ENCODE data around the gene CACNA1I. TPM values are rescaled to one million over a fixed set of nuclear protein-coding genes. Genes with fewer than 3 reads are reported as not detected.
"Not testable (repeated sequence)": the region's sequence is repeated elsewhere in the genome, so short reads cannot be mapped to it uniquely, and the experiment has no call there.

Gene CACNA1I
- total and polyA plus RNA-seq, 4 donors = 1.2 to 8.5 (median 5.6) TPM

DNA sequence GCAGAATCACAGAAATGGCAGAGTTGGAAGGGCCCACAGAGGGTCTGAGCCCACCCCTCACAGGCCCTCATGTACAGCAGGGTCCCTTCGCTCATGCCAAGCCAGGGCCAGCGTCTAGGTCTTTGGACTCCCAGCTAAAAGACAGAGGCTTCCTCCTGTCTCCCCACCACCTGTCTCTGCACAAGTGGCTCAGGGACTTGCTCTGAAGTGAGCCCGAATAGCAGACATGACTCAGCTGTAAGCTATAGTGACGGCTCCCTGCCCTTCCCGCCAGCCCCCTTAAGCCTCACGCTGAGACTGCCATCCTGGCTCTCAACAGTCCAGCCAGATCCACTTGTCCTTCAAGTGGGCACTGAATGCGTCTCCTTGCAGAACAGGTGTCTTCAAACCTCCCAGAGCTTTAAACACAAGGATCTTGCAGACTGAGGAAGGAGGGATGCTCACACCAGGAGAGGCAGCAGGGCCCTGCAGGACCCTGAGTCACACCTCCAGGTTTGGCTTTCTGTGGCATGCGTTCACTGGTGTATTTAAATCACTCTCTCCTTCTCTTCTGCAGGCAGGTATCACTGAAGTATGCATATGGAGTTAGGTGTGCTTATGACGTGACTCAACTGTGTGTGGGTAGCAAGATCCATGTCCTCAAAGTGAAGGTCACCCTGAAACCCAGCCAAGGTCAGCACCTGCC is 154.9 kb downstream of the CACNA1I start:
- Histone ChIP-seq H3K9me3 (ENCODE audit: control insufficient read depth, insufficient read depth, low read length) (no peaks in the 10 kb centered on the region), H3K27me3 (ENCODE audit: control insufficient read depth, insufficient read depth, low read length) (peaks cover 2% of the 10 kb centered on the region), H3K36me3 (ENCODE audit: control insufficient read depth, insufficient read depth, low read length) (no peaks in the 10 kb centered on the region), H3K4me3 (ENCODE audit: low read depth, low read length) (no peak overlapping the region), H3K27ac (ENCODE audit: low read depth, low read length) (no peak overlapping the region), H3K4me1 (ENCODE audit: control insufficient read depth, insufficient read depth, low read length) (peaks cover 44% of the 10 kb centered on the region)
- WGBS (ENCODE audit: insufficient coverage) = 91% methylated on average over 8 of the region's 9 CpGs
- DNase-seq (ENCODE audit: low read depth in 4 of 6, low spot score in 6 of 6) = no peak

DNA sequence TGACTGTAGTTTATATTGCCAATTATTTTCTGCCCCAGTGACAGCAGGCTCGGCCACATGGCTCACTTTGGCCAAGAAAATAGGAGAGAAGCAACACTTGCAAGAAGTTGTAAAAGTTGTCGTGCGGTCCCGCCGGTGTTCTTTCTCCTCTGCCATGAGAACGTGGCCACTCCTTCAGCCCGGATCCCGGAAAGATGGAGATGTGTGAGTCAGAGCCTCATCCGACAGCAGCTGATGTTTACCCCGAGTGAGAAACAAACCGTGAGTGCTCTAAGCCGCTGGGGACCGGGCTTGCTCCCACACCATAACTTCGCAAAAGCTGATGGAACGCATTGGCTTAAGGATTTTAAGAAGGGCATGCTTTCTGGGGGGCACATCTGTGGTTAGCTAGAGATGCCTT is 157.0 kb downstream of the CACNA1I start:
- H3K9me3 ChIP-seq (ENCODE audit: control insufficient read depth, insufficient read depth, low read length) = no peaks in the 10 kb centered on the region
- no peak for DNase-seq (ENCODE audit: low read depth in 4 of 6, low spot score in 6 of 6)
- no peaks in the 10 kb centered on the region for H3K27me3 ChIP-seq (ENCODE audit: control insufficient read depth, insufficient read depth, low read length)
- H3K4me1 ChIP-seq (ENCODE audit: control insufficient read depth, insufficient read depth, low read length) = peaks cover 35% of the 10 kb centered on the region
- H3K27ac ChIP-seq (ENCODE audit: low read depth, low read length) = no peak overlapping the region
- 56% methylated on average over 15 of the region's 15 CpGs for WGBS (ENCODE audit: insufficient coverage)
- H3K4me3 ChIP-seq (ENCODE audit: low read depth, low read length) = no peak overlapping the region
- no peaks in the 10 kb centered on the region for H3K36me3 ChIP-seq (ENCODE audit: control insufficient read depth, insufficient read depth, low read length)

DNA sequence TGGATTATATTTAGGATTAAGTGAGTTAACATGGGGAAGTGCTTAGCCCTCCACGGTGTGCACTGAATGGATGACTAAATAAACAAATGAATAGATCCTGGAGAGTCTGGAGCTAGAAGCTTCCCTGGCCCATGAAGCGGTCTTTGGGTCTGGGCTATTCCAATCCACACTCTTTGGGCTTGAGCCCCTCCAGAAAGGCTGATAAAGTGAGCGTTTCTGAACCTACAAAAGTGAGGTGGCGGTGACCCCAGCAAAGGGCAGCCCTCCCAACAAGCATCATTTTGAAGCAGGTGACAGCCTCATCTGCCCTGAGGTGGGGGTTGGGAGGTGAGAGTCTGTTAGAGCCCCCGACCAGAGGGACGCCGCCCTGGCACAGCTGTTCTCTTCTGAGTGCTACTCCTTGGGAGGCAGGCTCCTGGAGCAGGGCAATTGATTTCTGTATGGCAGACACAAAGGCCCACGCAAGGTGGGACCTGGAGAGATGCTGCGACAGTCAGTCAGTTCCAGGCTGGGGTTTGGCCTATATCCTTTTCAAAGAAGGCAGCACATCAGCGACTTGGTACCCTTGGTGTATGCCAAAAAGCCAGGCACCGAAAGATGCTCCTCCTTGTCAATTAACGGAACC is 157.8 kb downstream of the CACNA1I start:
- H3K27ac ChIP-seq (ENCODE audit: low read depth, low read length) = no peak overlapping the region
- no peaks in the 10 kb centered on the region for H3K27me3 ChIP-seq (ENCODE audit: control insufficient read depth, insufficient read depth, low read length)
- H3K4me3 ChIP-seq (ENCODE audit: low read depth, low read length) = no peak overlapping the region
- no peaks in the 10 kb centered on the region for H3K36me3 ChIP-seq (ENCODE audit: control insufficient read depth, insufficient read depth, low read length)
- H3K4me1 ChIP-seq (ENCODE audit: control insufficient read depth, insufficient read depth, low read length) = peaks cover 31% of the 10 kb centered on the region
- DNase-seq (ENCODE audit: low read depth in 4 of 6, low spot score in 6 of 6) = no peak
- 88% methylated on average over 12 of the region's 12 CpGs for WGBS (ENCODE audit: insufficient coverage)
- H3K9me3 ChIP-seq (ENCODE audit: control insufficient read depth, insufficient read depth, low read length) = no peaks in the 10 kb centered on the region

- Histone ChIP-seq H3K27me3 (ENCODE audit: control insufficient read depth, insufficient read depth, low read length) (no peaks in the 10 kb centered on the region), H3K4me1 (ENCODE audit: control insufficient read depth, insufficient read depth, low read length) (peaks cover 22% of the 10 kb centered on the region), H3K4me3 (ENCODE audit: low read depth, low read length) (no peak overlapping the region), H3K36me3 (ENCODE audit: control insufficient read depth, insufficient read depth, low read length) (no peaks in the 10 kb centered on the region), H3K27ac (ENCODE audit: low read depth, low read length) (no peak overlapping the region), H3K9me3 (ENCODE audit: control insufficient read depth, insufficient read depth, low read length) (no peaks in the 10 kb centered on the region)
- no peak for DNase-seq (ENCODE audit: low read depth in 4 of 6, low spot score in 6 of 6)
- 82% methylated on average over 13 of the region's 13 CpGs for WGBS (ENCODE audit: insufficient coverage)
Observed at GRCh38 chr22:39729141-39729934, 158.8 kb downstream of the CACNA1I start.

DNA sequence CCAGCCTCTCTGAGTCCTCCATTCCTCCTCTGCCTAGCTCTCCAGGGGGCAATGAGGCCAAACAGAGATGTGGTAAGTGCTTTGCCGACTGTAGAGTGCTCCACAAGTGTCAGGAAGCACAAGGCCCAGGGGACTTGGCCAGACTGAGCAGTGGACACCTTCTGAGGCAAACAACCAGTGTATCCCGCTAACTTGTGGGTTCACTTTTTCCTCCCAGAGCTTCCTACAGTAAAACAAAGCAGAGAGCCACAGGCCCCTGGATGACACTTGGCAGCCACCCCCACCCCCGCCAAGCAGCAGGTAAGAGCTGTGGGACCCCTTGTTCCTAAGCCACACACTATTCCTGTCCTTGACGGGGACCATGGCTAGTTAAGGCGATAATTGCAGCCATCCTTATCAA is 160.9 kb downstream of the CACNA1I start:
- no peak overlapping the region for H3K27ac ChIP-seq (ENCODE audit: low read depth, low read length)
- DNase-seq (ENCODE audit: low read depth in 4 of 6, low spot score in 6 of 6) = no peak
- no peaks in the 10 kb centered on the region for H3K36me3 ChIP-seq (ENCODE audit: control insufficient read depth, insufficient read depth, low read length)
- no peaks in the 10 kb centered on the region for H3K9me3 ChIP-seq (ENCODE audit: control insufficient read depth, insufficient read depth, low read length)
- H3K4me3 ChIP-seq (ENCODE audit: low read depth, low read length) = no peak overlapping the region
- H3K4me1 ChIP-seq (ENCODE audit: control insufficient read depth, insufficient read depth, low read length) = peaks cover 12% of the 10 kb centered on the region
- 91% methylated on average over 4 of the region's 5 CpGs for WGBS (ENCODE audit: insufficient coverage)
- no peaks in the 10 kb centered on the region for H3K27me3 ChIP-seq (ENCODE audit: control insufficient read depth, insufficient read depth, low read length)

GRCh38 chr22:39731881-39732555 is 161.5 kb downstream of the CACNA1I start:
- DNase-seq (ENCODE audit: low read depth in 4 of 6, low spot score in 6 of 6) = no peak
- 55% methylated on average over 12 of the region's 12 CpGs for WGBS (ENCODE audit: insufficient coverage)
- H3K36me3 ChIP-seq (ENCODE audit: control insufficient read depth, insufficient read depth, low read length) = no peaks in the 10 kb centered on the region
- no peak overlapping the region for H3K27ac ChIP-seq (ENCODE audit: low read depth, low read length)
- H3K27me3 ChIP-seq (ENCODE audit: control insufficient read depth, insufficient read depth, low read length) = no peaks in the 10 kb centered on the region
- H3K9me3 ChIP-seq (ENCODE audit: control insufficient read depth, insufficient read depth, low read length) = no peaks in the 10 kb centered on the region
- H3K4me3 ChIP-seq (ENCODE audit: low read depth, low read length) = no peak overlapping the region
- H3K4me1 ChIP-seq (ENCODE audit: control insufficient read depth, insufficient read depth, low read length) = peaks cover 11% of the 10 kb centered on the region

DNA sequence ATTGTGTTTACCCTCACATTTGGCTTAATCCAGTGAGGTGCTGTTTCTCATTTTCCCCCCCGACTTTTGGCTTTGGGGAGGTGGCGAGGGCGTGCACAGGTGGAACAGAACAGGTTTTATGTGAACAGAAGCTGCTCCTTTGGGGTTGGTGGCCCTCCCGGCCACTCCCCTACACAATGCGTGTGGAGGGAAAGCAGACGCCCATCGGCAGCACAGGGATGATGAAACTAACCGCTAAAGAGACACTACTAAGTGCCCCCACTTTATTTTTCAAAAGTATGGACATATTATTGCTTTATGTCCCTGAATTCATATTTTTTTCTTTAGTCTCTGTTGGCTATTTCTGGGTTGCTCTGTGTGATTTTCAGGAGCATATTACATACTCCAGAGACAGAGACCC is 162.1 kb downstream of the CACNA1I start:
- no peaks in the 10 kb centered on the region for H3K27me3 ChIP-seq (ENCODE audit: control insufficient read depth, insufficient read depth, low read length)
- no CpG with 5 or more reads among the region's 8 CpGs for WGBS (ENCODE audit: insufficient coverage)
- H3K36me3 ChIP-seq (ENCODE audit: control insufficient read depth, insufficient read depth, low read length) = no peaks in the 10 kb centered on the region
- H3K4me3 ChIP-seq (ENCODE audit: low read depth, low read length) = no peak overlapping the region
- H3K9me3 ChIP-seq (ENCODE audit: control insufficient read depth, insufficient read depth, low read length) = no peaks in the 10 kb centered on the region
- no peak overlapping the region for H3K27ac ChIP-seq (ENCODE audit: low read depth, low read length)
- peaks cover 8% of the 10 kb centered on the region for H3K4me1 ChIP-seq (ENCODE audit: control insufficient read depth, insufficient read depth, low read length)
- DNase-seq (ENCODE audit: low read depth in 4 of 6, low spot score in 6 of 6) = no peak

DNA sequence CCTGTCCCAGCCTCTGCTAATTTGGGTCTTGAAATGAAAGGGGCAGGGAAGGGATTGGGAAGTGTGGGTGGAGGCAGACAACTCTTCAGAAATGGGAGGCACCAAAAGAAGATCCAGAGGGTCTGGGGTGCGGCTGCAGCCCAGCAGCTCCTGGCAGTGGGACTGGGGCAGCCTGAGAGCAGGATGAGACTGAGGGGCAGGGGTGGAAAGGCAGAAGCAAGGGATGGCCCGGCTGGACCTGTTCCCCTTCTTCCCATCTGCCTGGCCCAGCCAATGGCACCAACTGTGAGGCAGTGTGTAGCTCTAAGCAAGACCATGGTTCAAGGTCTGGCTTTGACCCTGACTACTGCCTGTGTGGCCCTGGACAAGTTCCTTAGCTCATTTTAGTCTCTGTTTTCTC is 162.6 kb downstream of the CACNA1I start:
- no peaks in the 10 kb centered on the region for H3K36me3 ChIP-seq (ENCODE audit: control insufficient read depth, insufficient read depth, low read length)
- no peak overlapping the region for H3K4me3 ChIP-seq (ENCODE audit: low read depth, low read length)
- no peak overlapping the region for H3K27ac ChIP-seq (ENCODE audit: low read depth, low read length)
- no peaks in the 10 kb centered on the region for H3K9me3 ChIP-seq (ENCODE audit: control insufficient read depth, insufficient read depth, low read length)
- H3K4me1 ChIP-seq (ENCODE audit: control insufficient read depth, insufficient read depth, low read length) = peaks cover 7% of the 10 kb centered on the region
- no peaks in the 10 kb centered on the region for H3K27me3 ChIP-seq (ENCODE audit: control insufficient read depth, insufficient read depth, low read length)
- 72% methylated on average over 2 of the region's 2 CpGs for WGBS (ENCODE audit: insufficient coverage)
- DNase-seq (ENCODE audit: low read depth in 4 of 6, low spot score in 6 of 6) = no peak

DNA sequence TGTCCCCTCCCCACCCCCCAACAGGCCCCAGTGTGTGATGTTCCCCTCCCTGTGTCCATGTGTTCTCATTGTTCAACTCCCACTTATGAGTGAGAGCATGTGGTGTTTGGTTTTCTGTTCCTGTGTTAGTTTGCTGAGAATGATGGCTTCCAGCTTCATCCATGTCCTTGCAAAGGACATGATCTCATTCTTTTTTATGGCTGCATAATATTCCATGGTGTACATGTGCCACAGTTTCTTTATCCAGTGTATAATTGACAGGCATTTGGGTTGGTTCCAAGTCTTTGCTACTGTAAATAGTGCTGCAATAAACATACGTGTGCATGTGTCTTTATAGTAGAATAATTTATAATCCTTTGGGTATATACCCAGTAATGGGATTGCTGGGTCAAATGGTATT is 163.5 kb downstream of the CACNA1I start:
- not testable (repeated sequence) for H3K36me3 ChIP-seq (ENCODE audit: control insufficient read depth, insufficient read depth, low read length); H3K9me3 ChIP-seq (ENCODE audit: control insufficient read depth, insufficient read depth, low read length); H3K27ac ChIP-seq (ENCODE audit: low read depth, low read length); H3K4me1 ChIP-seq (ENCODE audit: control insufficient read depth, insufficient read depth, low read length); H3K27me3 ChIP-seq (ENCODE audit: control insufficient read depth, insufficient read depth, low read length); DNase-seq (ENCODE audit: low read depth in 4 of 6, low spot score in 6 of 6); H3K4me3 ChIP-seq (ENCODE audit: low read depth, low read length)
- no CpG with 5 or more reads among the region's 1 CpG for WGBS (ENCODE audit: insufficient coverage)
